Upper lobe of left lung (tissue), 4 donors: ENCODE measurements around the gene SCGB1A1.

Experiments
- CTCF ChIP-seq, 6 experiments: fragments of 450-650 bp in 4 of 6; fragments of 200-600 bp in 2 of 6; sonication (generic) in 2 of 6; IDR thresholded peaks; one replicate each; pipeline ENCODE4 v1.5.1; 2016 to 2019; ENCODE audit warnings: antibody characterized with exemption in 6 of 6
- POLR2A ChIP-seq, 4 donors: fragments of 450-650 bp; IDR thresholded peaks; one replicate each; pipeline ENCODE4 v1.5.1; 2016 to 2017; ENCODE audit warnings: antibody characterized with exemption in 4 of 4, mild to moderate bottlenecking in 2 of 4
- POLR2AphosphoS5 ChIP-seq, 2 donors: sonication (generic); formaldehyde crosslinking; IDR thresholded peaks; one replicate each; pipeline ENCODE4 v1.5.1; 2017; ENCODE audit warnings: antibody characterized with exemption in 2 of 2

GRCh38 chr11:62402960-62403730, 15.7 kb upstream of the SCGB1A1 start:
- TF ChIP-seq POLR2AphosphoS5 (IDR thresholded peaks at IDR 0.05) = no peak
- TF ChIP-seq CTCF (IDR thresholded peaks at IDR 0.05) = no peak
- no peak for TF ChIP-seq POLR2A (IDR thresholded peaks at IDR 0.05)
